HG03342 (cell line): ENCODE data around the gene COL19A1.
A peak's percentile ranks its signal among the peaks of the same experiment; 100 is the strongest.

Source experiments
- ATAC-seq: cut with Tn5 transposase; IDR thresholded peaks from one replicate; pipeline ENCODE4 v1.9.1; 2021; ENCODE audit warnings: mild to moderate bottlenecking, moderate library complexity; ENCODE audit not compliant: unreplicated experiment

The COL19A1 gene

GRCh38 chr6:70112716-70113115 lies 246.4 kb downstream of the COL19A1 start:
- ATAC-seq, result no peak

- ATAC-seq, result no peak
Measured at GRCh38 chr6:70113171-70113570, 246.8 kb downstream of the COL19A1 start.

GRCh38 chr6:70118670-70119069 lies 252.3 kb downstream of the COL19A1 start:
- no peak for ATAC-seq

GRCh38 chr6:70119218-70119835 lies 253.0 kb downstream of the COL19A1 start:
- no peak for ATAC-seq

GRCh38 chr6:70124443-70124842 lies 258.1 kb downstream of the COL19A1 start:
- ATAC-seq, result no peak

GRCh38 chr6:70124882-70125545 lies 258.7 kb downstream of the COL19A1 start:
- ATAC-seq, result no peak

GRCh38 chr6:70125602-70126001 lies 259.2 kb downstream of the COL19A1 start:
- ATAC-seq, result no peak

- ATAC-seq, result no peak
Measured at GRCh38 chr6:70129341-70129740, 263.0 kb downstream of the COL19A1 start.

GRCh38 chr6:70130865-70131264 lies 264.5 kb downstream of the COL19A1 start:
- ATAC-seq, result no peak

- peak; percentile 88 for ATAC-seq
Measured at GRCh38 chr6:70131528-70131927, 265.2 kb downstream of the COL19A1 start.

- ATAC-seq, result no peak
Measured at GRCh38 chr6:70133246-70133645, 266.9 kb downstream of the COL19A1 start.

- no peak for ATAC-seq
Measured at GRCh38 chr6:70134542-70134941, 268.2 kb downstream of the COL19A1 start.

- ATAC-seq, result no peak
Measured at GRCh38 chr6:70135219-70136160, 269.1 kb downstream of the COL19A1 start.

GRCh38 chr6:70136996-70137395 lies 270.6 kb downstream of the COL19A1 start:
- no peak for ATAC-seq

GRCh38 chr6:70140496-70140895 lies 274.1 kb downstream of the COL19A1 start:
- no peak for ATAC-seq

- ATAC-seq, result no peak
Measured at GRCh38 chr6:70142034-70142433, 275.7 kb downstream of the COL19A1 start.

- ATAC-seq, result no peak
Measured at GRCh38 chr6:70145178-70145577, 278.8 kb downstream of the COL19A1 start.

- no peak for ATAC-seq
Measured at GRCh38 chr6:70149209-70149788, 282.9 kb downstream of the COL19A1 start.

- no peak for ATAC-seq
Measured at GRCh38 chr6:70150521-70150920, 284.2 kb downstream of the COL19A1 start.

- ATAC-seq, result no peak
Measured at GRCh38 chr6:70151616-70152015, 285.3 kb downstream of the COL19A1 start.

GRCh38 chr6:70152786-70153185 lies 286.4 kb downstream of the COL19A1 start:
- ATAC-seq, result no peak
